SH-SY5Y (cell line): ENCODE results near the gene GLRA3.

Experiments used
- GATA2 ChIP-seq: IDR thresholded peaks from 2 replicates; pipeline ENCODE4 v1.6.1; 2011; ENCODE audit warnings: mild to moderate bottlenecking, low read depth, low read length
- GATA3 ChIP-seq: IDR thresholded peaks from 2 replicates; pipeline ENCODE4 v1.6.1; 2011; ENCODE audit warnings: low read depth, mild to moderate bottlenecking, low read length, moderate library complexity

DNA sequence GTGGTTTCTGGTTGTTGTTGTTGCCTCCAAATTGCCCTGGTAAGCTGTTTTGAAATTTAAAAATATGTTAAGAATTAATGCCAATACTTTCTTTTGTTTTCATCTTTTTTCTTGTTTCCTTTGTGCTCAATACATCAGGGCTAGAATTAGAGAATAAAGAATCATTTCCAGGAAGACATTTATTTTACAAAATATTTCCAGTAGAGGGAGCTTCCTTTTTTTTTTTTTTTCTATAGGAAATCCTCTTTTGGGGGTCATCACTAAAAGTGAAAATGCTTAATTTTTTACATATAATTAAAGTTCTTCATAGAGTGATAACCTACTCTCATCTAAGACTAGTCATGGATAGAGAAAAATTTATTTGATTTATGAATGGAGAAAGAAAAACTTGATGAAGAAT lies 2.4 kb downstream of the GLRA3 start:
- no peak for TF ChIP-seq GATA2
- TF ChIP-seq GATA3, result no peak
